Activated CD8-positive, alpha-beta memory T cell treated with anti-CD3 and anti-CD28 coated beads, Interleukin-2, amount 50 U/mL, for 1 hour (primary cell): Measurements from ENCODE around the gene YIF1A.
A peak's percentile ranks its signal among the peaks of the same experiment; 100 is the strongest.

Experiments
- DNase-seq: peaks from one replicate; pipeline ENCODE4 v3.0.0-alpha.2; 2020; ENCODE audit errors: extremely low read depth

Gene YIF1A

GRCh38 chr11:66288671-66289547 lies at the start of gene YIF1A:
TSS of gene YIF1A (minus strand) at chr11:66289143. CDS start at chr11:66288985, 158 bp downstream.
- peak; percentile 96 for DNase-seq

DNA sequence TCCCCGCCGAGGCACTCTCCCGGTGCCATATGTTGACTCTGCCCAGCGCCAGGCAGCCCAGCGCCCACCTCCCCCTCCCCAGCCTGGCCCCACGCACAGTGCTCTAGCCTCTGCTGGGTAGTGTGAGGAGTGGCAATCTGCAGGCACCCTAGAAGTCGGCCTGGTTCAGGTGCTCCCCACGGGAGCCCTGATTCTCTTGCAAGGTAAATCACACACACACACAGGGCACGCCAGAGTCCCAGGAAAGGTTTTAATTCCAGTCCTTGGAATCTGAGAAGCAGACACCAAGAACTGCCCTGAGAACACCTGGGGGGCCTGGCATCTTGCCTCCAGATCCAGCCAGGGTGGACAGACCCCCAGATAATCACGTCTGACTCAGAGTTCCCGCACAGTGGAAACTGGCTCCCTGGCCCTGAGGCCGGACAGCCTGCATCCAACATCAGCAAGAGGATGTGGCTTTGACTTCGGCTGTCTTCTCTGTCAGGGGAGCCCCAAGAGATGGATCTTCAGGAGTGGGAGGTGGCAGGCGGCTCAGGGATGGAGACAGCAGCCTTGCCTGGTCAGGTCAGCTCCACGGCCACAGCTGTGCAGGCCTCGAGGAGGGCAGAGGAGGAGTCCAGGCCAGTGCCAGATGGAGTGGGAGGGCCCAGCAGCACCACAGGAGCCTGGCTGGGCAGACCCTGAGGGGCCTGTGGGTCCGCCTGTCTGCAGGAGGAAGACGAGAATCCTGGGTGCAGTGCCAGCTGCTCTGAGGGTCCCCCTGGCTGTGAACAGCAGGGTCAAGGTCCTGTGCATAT lies 48.4 kb upstream of the YIF1A start:
- DNase-seq: no peak

GRCh38 chr11:66336234-66337102 lies 47.5 kb upstream of the YIF1A start, which contains the start of gene RIN1:
TSS of gene RIN1 (minus strand) at chr11:66336434. CDS start at chr11:66336402, 32 bp downstream.
- no peak for DNase-seq

DNA sequence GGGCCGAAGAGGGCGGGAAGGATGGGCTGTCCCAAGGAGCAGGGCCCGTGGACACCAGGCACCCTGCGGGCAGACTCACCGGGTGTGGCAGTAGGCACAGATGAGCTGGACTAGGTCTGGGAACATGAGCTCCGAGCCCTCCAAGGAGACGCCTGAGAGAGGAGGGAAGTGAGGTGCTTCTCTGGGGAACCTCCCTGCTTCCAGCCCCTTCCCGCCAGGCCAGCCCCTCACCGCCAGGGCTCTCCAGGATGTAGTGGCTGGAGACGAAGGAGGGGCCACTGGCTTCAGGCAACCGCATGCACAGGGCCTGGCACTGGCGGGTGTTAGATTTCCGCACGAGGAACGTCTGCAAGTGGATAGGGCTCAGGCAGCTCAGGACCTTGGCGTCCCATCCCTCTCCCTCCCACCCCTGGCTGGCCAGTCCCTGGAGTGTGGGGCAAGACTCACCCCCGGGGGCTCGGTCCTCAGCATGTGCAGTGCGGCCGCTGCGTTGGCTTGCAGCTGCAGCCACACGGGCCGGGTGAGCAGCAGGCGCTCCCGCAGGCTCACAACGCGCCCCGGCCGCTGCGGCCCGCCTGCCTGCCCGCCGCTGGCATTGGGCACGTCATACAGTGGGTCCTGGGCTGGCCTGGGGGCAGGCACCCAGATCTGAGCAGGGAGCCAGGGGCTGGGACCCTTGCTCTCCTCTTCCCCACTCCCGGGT lies 46.7 kb upstream of the YIF1A start:
- DNase-seq: no peak

GRCh38 chr11:66334605-66335442 lies 45.9 kb upstream of the YIF1A start:
- DNase-seq: no peak

DNA sequence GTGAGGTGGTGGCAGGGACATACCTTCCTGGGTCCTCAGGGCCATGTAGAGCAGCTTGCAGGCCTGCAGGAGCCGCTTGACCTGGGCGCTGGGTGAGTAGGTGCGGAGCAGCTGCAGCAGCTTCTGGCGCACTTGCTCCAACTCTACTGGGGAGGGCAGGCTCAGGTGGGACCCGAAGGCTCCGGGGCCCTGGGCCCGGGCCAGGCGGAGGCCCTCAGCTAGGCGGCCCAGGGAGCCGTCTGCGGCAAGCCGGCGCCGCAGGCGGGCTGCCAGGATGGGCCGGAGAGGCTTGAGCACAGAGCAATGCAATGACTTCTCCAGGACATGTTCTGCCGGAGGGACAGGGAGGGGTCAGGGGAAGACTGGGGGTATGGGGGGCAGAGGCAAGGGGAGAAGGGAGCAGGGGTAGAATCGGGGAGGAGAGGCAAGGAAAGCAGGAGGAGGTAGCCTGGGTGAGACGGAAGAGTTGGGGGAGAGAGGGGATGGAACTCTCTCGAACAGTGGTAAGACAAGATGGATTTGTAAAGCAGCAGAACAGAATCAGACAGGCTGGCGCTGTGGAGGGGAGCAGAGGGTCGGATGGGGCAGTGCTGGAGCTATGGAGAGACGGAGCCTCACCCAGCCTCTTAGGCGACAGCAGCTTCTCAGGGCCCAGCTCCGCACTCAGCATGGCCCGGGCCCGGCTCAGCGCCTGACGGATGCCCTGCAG lies 45.1 kb upstream of the YIF1A start:
- DNase-seq: no peak

DNA sequence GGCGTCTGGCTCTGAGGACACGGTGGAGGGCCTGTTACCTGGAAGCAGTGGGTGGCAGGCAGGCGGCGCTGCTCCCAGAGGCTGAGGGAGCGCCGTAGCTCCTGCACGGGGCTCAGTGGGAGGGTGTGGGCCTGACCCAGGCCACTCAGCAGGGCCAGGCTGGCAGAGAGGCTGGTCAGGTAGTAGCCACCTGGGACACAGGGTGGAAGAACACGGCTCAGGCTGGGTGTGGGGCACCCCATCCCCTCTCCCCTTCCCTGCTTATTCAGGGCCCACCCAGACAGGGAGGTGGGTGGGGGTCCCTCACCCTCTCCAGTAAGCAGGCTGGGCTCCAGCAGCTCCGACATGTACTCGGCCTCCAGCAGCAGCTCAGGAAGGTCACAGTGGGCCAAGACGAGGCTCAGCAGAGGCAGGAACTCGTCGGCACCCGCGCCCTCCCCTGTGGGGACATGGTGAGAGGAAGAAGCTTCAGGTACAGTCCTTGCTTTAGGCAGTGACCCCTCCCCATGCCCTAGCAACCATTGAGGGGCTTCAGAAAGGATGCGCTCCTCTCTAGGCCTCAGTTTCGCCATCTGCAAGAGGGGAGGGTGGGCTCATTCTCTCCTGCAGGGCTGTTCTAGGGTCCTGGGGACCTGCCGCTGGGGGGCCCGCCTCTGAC lies 44.4 kb upstream of the YIF1A start:
- no peak for DNase-seq

DNA sequence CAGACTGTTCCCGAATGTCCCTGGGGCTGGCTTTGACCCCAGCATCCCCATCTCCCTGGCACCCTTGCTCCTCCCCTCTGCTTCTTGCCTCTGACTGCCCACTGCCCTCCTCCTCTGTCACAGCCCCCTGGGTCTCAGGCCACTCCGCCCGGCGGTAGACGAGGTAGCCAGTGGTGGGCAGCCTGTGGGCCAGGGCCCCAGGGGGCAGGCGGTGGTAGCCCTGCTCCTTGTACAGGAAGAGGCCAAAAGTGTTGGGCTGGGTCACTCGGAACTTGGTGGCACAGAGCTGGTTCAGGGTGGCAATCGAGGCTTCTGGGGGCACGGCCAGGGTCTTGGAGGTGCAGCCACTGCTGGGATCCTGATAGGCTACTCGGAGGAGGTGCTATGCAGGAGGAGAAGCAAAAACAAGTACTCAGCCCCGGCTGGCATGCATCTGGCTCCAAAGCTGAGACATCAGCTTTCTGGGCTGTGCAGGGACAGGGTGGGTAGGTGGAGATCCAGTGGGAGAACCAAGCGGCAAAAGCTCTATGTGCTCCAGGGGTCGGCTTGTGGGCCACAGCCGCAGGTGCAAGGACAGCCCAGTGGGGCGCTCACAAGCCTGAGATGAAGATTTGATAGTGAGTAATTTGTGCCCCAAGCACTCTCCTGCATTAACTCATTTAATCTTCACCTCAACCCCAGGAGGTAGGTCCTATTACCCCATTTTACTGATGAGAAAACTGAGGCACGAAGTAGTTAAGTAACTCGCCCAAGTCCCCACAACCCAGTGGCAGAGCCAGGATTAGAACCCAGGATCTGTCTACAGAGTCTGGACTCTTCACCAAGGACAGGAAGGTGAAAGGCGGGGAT lies 43.7 kb upstream of the YIF1A start:
- no peak for DNase-seq

DNA sequence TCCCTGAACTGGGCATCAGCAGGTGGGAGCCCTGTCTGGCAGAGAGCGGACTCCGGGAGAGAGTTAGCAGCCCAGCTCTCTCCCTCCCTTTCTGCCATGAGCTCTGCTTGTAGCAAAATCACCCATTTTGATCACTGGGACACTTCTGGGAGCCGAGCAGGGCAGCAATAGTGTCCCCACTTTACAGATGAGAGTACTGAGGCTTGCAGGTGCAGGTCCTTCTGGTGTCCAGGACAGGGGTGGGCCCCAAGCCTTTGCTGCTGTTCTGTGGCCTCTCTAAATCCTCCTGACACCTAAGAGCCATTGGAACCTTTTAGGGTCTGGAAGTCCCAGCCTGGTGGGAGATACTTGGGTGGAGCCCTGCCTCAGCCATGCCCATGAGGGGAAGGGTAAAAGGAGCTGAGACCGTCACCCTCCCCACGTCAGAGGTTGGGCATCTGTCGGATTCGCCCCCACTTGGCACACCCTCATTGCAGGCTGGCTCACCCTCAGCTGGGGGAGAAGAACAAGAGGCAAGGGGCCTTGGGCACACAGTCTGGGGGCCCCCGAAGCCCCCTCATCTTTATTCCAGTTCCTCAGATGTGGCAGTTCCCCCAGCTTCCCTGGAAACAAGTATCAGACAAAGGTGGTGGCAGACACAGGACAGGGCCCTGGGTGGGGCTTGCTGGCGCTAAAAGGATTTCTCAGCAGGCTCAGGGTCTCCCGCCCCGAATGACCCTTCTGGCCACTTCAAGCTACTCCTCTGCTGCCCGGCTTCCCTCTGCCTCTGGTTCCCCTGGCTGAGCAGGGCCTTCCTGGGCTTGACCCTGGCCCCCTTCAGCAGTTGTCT lies 42.8 kb upstream of the YIF1A start:
- DNase-seq: no peak

DNA sequence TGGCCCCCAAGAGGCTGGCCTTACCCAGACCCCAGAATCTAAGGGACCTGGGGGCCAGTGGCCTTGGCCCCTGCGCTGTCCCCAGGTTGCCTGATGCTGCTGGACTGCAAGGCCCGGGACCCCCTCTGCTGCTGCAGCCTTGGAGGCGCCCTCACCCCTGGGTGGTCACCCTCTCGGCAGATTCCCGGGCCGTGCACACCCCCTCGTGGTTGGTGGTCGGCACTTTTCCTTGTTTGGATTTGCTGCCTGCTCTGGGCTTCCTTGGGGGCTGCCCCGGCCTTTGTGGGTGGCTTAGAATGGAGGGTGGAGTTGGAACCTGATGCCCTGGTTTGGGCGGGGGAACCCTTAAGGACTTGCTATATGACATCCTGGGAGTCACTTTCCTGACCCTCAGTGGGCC lies 42.0 kb upstream of the YIF1A start:
- DNase-seq: no peak

GRCh38 chr11:66329165-66329673 lies 40.3 kb upstream of the YIF1A start:
- no peak for DNase-seq

- no peak for DNase-seq
These were observed 39.6 kb upstream of the YIF1A start for GRCh38 chr11:66328302-66329144.

DNA sequence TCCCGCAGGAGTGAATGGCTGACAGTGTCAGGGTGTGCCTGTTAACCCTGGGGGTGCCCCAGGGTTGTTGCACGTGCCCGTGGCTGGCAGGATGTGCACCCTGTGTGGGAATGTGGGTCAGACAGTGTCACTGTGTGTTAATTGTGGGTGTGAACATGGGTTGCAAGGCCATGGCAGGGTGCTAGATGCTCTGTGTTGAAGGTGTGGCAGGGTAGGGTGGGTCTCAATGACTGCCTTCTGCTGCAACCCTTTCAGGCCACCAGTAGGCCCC lies 39.0 kb upstream of the YIF1A start:
- no peak for DNase-seq

DNA sequence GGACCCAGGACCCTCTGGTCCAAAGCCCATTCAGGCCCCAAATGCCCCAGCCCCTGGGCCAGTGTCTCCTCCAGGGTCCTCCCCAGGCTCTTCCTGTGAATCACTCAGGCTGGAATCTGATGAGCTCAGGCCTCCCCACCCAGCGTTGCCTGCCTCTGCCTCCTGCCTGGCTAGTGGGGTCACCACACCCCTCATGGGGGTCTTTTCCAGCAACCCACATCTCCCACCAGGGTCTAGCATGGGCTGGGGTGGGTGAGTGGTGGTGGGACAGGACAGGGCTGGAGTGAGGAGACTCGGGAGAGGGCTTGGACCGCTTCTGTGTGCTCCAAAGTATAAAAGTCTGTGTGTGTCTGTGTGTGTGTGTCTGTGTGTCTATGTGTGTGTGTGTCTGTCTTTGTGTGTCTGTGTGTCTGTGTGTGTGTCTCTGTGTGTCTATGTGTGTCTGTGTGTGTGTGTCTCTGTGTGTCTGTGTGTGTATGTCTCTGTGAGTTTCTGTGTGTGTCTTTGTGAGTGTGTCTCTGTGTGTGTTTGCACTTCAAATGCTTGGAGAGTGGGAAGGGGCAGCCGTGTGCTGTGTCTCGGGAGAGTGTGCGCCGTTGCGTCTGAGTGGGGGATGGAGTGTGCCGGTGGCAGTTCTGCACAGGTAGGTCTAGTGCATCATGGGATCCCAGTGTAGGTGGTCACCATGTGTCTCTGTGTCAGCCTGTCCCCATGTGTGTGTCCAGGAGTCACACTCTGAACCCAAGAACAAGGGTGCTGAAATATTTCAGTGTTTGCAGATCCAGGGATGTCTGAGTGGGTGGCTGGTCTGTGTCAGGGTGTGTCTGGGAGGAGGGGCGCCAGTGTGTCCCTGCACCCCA lies 38.5 kb upstream of the YIF1A start:
- DNase-seq: no peak
